Body of pancreas (tissue), 4 donors: Measurements from ENCODE around the gene OGFR. TPM values are rescaled to one million over a fixed set of nuclear protein-coding genes. Genes with fewer than 3 reads are reported as not detected.

Source experiments
- ATAC-seq: fragments of 150-250 bp; one replicate; pipeline ENCODE4 v1.9.1; 2016
- DNase-seq, 4 donors: peaks; one replicate each; pipeline ENCODE4 v3.0.0-alpha.2; 2019
- H3K27ac ChIP-seq, 4 donors: fragments of 200-600 bp; sonication (generic); 1 replicate in 3 of 4; 2 replicates in 1 of 4; pipeline versions ENCODE4 v1.5.1 to v1.6.1; 2016 to 2019; ENCODE audit warnings: mild to moderate bottlenecking in 1 of 4, mixed read lengths in 1 of 4, moderate library complexity in 1 of 4
- H3K27me3 ChIP-seq, 2 donors: fragments of 200-600 bp; sonication (generic); one replicate each; pipeline ENCODE4 v1.6.0; 2016; ENCODE audit warnings: mild to moderate bottlenecking in 1 of 2
- H3K36me3 ChIP-seq, 2 donors: fragments of 200-600 bp; sonication (generic); replicated peaks in 1 of 2; 2 replicates each; pipeline ENCODE4 v1.5.1; 2016; ENCODE audit warnings: low read depth in 2 of 2; ENCODE audit not compliant: insufficient read depth in 1 of 2
- H3K4me1 ChIP-seq: fragments of 200-600 bp; sonication (generic); one replicate; pipeline ENCODE4 v1.6.0; 2016
- H3K4me3 ChIP-seq, 2 donors: fragments of 200-600 bp; sonication (generic); 1 replicate in 1 of 2; 2 replicates in 1 of 2; pipeline ENCODE4 v1.5.1; 2016 to 2019
- H3K9me3 ChIP-seq, 3 donors: fragments of 200-600 bp; sonication (generic); 1 replicate in 2 of 3; 2 replicates in 1 of 3; pipeline ENCODE4 v1.5.1; 2016
- CTCF ChIP-seq, 7 experiments: fragments of 450-650 bp in 4 of 7; fragments of 200-600 bp in 3 of 7; sonication (generic) in 3 of 7; IDR thresholded peaks; one replicate each; pipeline ENCODE4 v1.5.1; 2016 to 2019; ENCODE audit warnings: antibody characterized with exemption in 7 of 7
- POLR2A ChIP-seq, 3 donors: fragments of 450-650 bp; IDR thresholded peaks; one replicate each; pipeline ENCODE4 v1.6.1; 2016; ENCODE audit warnings: antibody characterized with exemption in 3 of 3, mild to moderate bottlenecking in 2 of 3
- WGBS, 2 donors: methylation state at CpG; one replicate each; pipeline ENCODE4 v1.1.5; 2017; 5-methylcytosine and 5-hydroxymethylcytosine counted together
- intact Hi-C: fragments of 100-400 bp; cut with DNase I; formaldehyde crosslinking; loops from one replicate; pipeline ENCODE4 v1.15.1; 2023
- total RNA-seq, 2 donors: library from RNA; depleted of rRNA; stranded (reverse); fragments of >200 nt; gene quantifications; one replicate each; pipeline ENCODE4 v1.1.0, GENCODE V29; 2016

Gene OGFR
- total RNA-seq, 2 donors from 2014 or later, result 46.4 to 47.8 TPM

GRCh38 chr20:62822788-62823651, 18.4 kb downstream of the OGFR start:
- peaks cover 49% of the 10 kb centered on the region for H3K4me1 ChIP-seq

GRCh38 chr20:62823688-62824475, 19.2 kb downstream of the OGFR start:
- peak overlapping the region; percentile 44 to 82 (median 73) for H3K27ac ChIP-seq
- WGBS, 2 donors, result 15 to 58% methylated on average over 2 to 33 of the region's 38 CpGs

More at GRCh38 chr20:62822788-62823651, 18.4 kb downstream of the OGFR start:
- H3K36me3 ChIP-seq, result no peaks in the 10 kb centered on the region
- H3K27ac ChIP-seq, result peak overlapping the region in 3 of 4 donors; percentile 66 to 82 (median 80)
- TF ChIP-seq CTCF (IDR thresholded peaks at IDR 0.05) (peak in 4 of 7 experiments; percentile 33 to 51 (median 40)), POLR2A (IDR thresholded peaks at IDR 0.05) (no peak)
- no peak overlapping the region for H3K4me3 ChIP-seq
- H3K27me3 ChIP-seq, result no peaks in the 10 kb centered on the region
- intact Hi-C loops, result no loop called here
- no peaks in the 10 kb centered on the region for H3K9me3 ChIP-seq
- WGBS, 2 donors, result 71 to 78% methylated on average over 15 to 24 of the region's 24 CpGs
- peak; percentile 48 to 68 (median 57) for DNase-seq
- ATAC-seq, result peak; percentile 25

GRCh38 chr20:62824476-62825332, 20.1 kb downstream of the OGFR start:
- H3K36me3 ChIP-seq, result no peaks in the 10 kb centered on the region
- peaks cover 32% of the 10 kb centered on the region for H3K4me1 ChIP-seq
- TF ChIP-seq CTCF (IDR thresholded peaks at IDR 0.05) (no peak), POLR2A (IDR thresholded peaks at IDR 0.05) (peak in 2 of 3 donors; percentile 20)
- 40 to 66% methylated on average over 5 to 26 of the region's 36 CpGs for WGBS, 2 donors
- ATAC-seq (peak; percentile 67), DNase-seq (peak in 3 of 4 donors; percentile 71 to 91 (median 82))
- no peaks in the 10 kb centered on the region for H3K9me3 ChIP-seq
- no peaks in the 10 kb centered on the region for H3K27me3 ChIP-seq
- H3K27ac ChIP-seq, result peak overlapping the region; percentile 44 to 82 (median 73)
- H3K4me3 ChIP-seq, result no peak overlapping the region
- intact Hi-C loops, result no loop called here

More at GRCh38 chr20:62823688-62824475, 19.2 kb downstream of the OGFR start:
- Histone ChIP-seq H3K36me3 (no peaks in the 10 kb centered on the region), H3K27me3 (no peaks in the 10 kb centered on the region), H3K9me3 (no peaks in the 10 kb centered on the region), H3K4me1 (peaks cover 40% of the 10 kb centered on the region), H3K4me3 (no peak overlapping the region)
- intact Hi-C loops, result no loop called here
- ATAC-seq (peak; percentile 53), DNase-seq (peak in 3 of 4 donors; percentile 49 to 68 (median 53))
- TF ChIP-seq POLR2A (IDR thresholded peaks at IDR 0.05), result peak in 1 of 3 donors; percentile 45
- no peak for TF ChIP-seq CTCF (IDR thresholded peaks at IDR 0.05)

- TF ChIP-seq POLR2A (IDR thresholded peaks at IDR 0.05), result no peak
- ATAC-seq, result no peak
- WGBS, 2 donors, result 69 to 78% methylated on average over 5 to 22 of the region's 22 CpGs
- H3K9me3 ChIP-seq, result no peaks in the 10 kb centered on the region
- no peak overlapping the region for H3K4me3 ChIP-seq
- peak overlapping the region in 1 of 4 donors; percentile 80 for H3K27ac ChIP-seq
- H3K36me3 ChIP-seq, result no peaks in the 10 kb centered on the region
- no peaks in the 10 kb centered on the region for H3K27me3 ChIP-seq
- intact Hi-C loops, result no loop called here
- peaks cover 28% of the 10 kb centered on the region for H3K4me1 ChIP-seq
- DNase-seq, result no peak
Observed at GRCh38 chr20:62825333-62825985, 20.8 kb downstream of the OGFR start.
